GM18907 (cell line): ENCODE data around the gene SMG6.
A peak's percentile ranks its signal among the peaks of the same experiment; 100 is the strongest.

ENCODE experiments used
- ATAC-seq: cut with Tn5 transposase; IDR thresholded peaks from one replicate; pipeline ENCODE4 v1.9.1; 2021; ENCODE audit warnings: mild to moderate bottlenecking, moderate library complexity; ENCODE audit not compliant: unreplicated experiment

SMG6 gene

GRCh38 chr17:2064520-2064971 is 239.0 kb downstream of the SMG6 start:
- no peak for ATAC-seq

DNA sequence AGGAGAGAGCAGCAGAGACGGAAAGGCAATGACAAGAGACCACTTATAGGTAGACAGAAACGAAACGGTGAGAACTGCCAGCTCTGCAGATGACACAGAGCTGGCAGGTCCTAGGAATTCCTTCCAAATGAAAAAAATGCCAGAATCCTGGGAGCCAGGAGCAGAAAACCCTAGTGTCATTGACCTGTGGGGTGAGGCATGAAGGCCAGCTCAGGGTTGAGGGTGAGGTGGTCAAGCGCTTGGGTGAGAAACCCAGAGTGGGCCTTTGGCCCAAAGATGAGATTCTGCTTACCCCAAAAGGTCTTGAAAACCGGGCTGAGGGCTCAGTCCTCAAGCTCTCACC is 239.5 kb downstream of the SMG6 start:
- ATAC-seq: no peak

- ATAC-seq: no peak
Measured at GRCh38 chr17:2063261-2064146, 240.1 kb downstream of the SMG6 start.

- ATAC-seq: no peak
Measured at GRCh38 chr17:2062571-2063183, 240.9 kb downstream of the SMG6 start.

- no peak for ATAC-seq
Measured at GRCh38 chr17:2061441-2061958, 242.1 kb downstream of the SMG6 start.

DNA sequence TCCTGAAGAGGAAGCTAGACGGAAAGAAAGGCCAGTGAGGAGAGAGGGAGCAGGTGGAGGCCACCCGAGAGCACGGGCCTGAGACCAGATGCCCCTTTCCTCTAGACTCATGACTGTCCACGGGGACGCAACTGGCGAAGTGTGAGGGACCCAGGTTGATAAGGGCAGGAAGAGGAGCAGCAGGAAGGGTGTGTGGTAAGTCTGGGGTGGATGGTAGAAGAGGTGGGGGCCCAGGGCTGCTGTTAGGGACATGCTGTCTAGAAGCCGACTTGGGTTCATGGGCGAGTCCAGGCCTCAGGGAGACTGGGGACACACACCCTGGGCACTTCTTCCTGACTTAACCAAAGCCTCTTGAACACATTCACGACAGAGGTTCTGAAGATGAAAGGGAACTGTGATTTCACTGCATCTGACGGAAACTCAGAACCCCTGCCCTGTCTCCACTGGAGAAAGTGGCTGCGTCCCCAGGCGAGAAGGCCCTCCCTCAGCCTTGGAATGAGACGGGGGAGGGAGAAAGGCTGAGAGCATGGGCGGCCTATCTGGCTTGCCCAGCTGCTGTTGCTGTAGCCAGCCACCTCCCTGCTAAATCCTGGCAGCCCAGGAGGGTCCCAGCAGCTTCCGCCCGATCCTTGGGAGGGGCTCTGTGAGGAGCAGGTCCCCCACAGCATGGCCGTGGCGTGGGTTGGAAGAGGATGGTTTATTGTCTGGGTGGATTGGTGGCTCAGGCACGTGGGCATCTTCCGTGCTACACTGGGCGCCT is 242.7 kb downstream of the SMG6 start:
- no peak for ATAC-seq

DNA sequence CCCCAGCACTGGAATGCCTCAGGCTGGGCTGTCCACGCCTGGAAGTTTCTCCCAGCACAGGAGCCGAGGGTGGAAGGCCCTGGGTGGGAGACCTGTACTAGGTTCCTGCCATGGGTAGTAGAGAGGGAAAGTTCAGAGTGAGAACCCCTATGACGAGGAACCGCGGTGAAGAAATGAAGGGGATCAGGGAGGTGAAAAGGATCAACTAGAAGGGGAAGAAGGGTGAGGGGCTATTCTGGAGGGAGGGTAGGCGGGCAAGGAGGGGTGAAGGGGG is 243.3 kb downstream of the SMG6 start:
- no peak for ATAC-seq

GRCh38 chr17:2059547-2060384 is 243.8 kb downstream of the SMG6 start:
- ATAC-seq: no peak

DNA sequence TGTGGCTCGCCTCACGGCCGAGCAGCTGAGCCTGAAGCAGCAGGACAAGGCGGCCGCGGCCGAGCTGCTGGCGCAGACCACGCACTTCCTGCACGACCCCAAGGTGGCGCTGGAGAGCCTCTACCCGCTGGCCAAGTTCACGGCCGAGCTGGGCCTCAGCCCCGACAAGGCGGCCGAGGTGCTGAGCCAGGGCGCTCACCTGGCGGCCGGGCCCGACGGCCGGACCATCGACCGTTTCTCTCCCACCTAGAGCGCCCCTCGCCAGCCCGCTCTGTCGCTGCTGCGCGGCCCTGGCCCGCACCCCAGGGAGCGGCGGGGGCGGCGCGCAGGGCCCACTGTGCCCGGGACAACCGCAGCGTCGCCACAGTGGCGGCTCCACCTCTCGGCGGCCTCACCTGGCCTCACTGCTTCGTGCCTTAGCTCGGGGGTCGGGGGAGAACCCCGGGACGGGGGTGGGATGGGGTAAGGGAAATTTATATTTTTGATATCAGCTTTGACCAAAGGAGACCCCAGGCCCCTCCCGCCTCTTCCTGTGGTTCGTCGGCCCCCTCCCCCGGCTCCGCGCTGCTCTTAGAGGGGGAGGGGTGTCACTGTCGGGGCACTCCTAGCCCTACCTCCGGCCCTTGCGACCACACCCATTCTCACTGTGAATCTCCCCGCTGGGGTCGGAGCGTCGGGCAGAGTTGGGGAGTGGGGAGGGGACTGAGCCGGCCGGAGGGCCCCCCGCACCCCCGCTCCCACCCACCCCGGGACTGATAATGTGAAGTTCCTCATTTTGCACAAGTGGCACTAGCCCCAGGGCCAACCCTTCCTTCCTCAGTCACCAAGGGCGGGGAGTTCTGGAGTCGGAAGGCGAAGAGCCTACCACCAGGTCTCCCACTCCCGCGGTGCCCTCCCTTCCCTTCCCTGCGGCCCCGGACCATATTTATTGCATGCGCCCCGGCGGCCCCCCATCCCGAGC is 244.7 kb downstream of the SMG6 start:
- no peak for ATAC-seq

DNA sequence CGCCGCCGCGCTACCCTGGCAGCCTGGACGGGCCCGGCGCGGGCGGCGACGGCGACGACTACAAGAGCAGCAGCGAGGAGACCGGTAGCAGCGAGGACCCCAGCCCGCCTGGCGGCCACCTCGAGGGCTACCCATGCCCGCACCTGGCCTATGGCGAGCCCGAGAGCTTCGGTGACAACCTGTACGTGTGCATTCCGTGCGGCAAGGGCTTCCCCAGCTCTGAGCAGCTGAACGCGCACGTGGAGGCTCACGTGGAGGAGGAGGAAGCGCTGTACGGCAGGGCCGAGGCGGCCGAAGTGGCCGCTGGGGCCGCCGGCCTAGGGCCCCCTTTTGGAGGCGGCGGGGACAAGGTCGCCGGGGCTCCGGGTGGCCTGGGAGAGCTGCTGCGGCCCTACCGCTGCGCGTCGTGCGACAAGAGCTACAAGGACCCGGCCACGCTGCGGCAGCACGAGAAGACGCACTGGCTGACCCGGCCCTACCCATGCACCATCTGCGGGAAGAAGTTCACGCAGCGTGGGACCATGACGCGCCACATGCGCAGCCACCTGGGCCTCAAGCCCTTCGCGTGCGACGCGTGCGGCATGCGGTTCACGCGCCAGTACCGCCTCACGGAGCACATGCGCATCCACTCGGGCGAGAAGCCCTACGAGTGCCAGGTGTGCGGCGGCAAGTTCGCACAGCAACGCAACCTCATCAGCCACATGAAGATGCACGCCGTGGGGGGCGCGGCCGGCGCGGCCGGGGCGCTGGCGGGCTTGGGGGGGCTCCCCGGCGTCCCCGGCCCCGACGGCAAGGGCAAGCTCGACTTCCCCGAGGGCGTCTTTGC is 245.6 kb downstream of the SMG6 start:
- ATAC-seq: no peak

DNA sequence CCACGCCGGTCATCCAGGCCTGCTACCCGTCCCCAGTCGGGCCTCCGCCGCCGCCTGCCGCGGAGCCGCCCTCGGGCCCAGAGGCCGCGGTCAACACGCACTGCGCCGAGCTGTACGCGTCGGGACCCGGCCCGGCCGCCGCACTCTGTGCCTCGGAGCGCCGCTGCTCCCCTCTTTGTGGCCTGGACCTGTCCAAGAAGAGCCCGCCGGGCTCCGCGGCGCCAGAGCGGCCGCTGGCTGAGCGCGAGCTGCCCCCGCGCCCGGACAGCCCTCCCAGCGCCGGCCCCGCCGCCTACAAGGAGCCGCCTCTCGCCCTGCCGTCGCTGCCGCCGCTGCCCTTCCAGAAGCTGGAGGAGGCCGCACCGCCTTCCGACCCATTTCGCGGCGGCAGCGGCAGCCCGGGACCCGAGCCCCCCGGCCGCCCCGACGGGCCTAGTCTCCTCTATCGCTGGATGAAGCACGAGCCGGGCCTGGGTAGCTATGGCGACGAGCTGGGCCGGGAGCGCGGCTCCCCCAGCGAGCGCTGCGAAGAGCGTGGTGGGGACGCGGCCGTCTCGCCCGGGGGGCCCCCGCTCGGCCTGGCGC is 246.3 kb downstream of the SMG6 start:
- no peak for ATAC-seq

GRCh38 chr17:2056206-2057174 is 247.1 kb downstream of the SMG6 start:
- ATAC-seq: no peak

DNA sequence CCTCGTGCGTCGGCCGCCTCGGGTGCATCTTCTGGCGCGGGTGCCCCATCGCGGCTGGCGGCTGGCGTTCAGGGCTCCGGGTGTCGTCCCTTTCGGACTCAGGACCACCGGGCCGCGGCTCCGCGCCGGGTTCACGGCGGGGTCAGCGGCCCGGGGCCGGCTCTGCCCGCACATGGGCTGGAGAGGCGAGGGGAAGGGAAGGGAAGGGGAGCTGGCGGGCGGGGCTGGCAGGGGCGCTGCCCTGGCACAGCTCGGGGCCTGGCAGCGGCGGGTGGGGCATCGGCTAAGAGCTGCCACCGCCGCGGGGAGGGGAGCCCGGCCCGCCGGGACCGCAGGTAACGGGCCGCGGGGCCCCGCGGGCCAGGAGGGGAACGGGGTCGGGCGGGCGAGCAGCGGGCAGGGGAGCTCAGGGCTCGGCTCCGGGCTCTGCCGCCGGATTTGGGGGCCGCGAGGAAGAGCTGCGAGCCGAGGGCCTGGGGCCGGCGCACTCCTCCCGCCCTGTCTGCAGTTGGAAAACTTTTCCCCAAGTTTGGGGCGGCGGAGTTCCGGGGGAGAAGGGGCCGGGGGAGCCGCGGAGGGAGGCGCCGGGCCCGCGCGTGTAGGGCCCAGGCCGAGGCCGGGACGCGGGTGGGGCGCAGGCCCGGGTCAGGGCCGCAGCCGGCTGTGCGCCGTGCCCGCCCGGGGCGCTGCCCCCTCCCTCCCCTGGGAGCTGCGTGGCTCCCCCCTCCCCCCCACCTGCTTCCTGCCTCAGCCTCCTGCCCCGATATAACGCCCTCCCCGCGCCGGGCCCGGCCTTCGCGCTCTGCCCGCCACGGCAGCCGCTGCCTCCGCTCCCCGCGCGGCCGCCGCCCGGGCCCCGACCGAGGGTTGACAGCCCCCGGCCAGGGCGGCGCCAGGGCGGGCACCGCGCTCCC is 248.0 kb downstream of the SMG6 start:
- ATAC-seq: no peak

DNA sequence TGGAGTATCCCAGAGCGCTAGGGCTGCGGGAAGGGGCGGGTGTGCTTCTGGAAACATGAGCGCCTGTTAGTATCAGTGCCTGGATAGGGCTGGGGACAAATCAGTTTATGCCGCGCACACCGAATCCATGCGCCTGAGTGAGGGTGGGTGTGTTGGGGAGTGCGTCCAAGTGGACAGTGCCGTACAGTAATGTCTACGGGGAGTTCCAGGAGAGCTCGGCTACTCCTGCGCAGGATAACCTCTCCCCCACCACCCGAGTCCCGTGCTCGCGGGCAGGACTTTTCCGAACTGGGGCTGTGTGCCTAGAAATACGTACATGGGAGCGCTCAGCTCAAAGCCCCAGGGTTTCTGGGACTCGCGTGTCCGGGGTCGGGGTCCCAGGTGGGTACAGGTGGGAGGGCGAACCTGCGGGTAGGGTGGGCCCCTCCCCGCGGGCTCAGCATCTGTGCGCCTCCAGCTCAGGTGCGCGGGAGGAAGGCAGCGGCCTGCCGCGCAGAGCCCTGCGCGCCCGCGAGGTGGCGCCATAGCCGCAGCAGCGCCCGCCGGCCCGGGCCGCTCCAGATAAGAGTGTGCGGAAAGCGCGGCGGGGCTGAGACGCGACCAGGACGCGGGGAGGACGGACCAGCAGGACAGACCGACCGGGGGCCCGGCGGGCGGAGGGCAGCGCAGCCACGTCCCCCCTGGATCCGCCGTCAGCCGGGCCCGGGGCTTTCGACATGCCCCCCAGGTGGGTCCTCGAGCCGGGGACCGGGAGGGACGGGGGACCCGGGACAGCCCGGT is 248.9 kb downstream of the SMG6 start, which contains the start of gene HIC1:
Gene HIC1, plus strand, starts transcription at position 592 of the 780 bp plus-strand sequence. CDS start 1,588 bp downstream, outside the sequence.
- peak; percentile 42 for ATAC-seq

GRCh38 chr17:2054262-2054511 is 249.4 kb downstream of the SMG6 start:
- no peak for ATAC-seq
